Measurements from ENCODE around the gene STT3B. TPM values are rescaled to one million over a fixed set of nuclear protein-coding genes. Genes with fewer than 3 reads are reported as not detected.

STT3B gene
- total RNA-seq, 2 experiments from 2014 or later: 93.5 to 122 TPM

DNA sequence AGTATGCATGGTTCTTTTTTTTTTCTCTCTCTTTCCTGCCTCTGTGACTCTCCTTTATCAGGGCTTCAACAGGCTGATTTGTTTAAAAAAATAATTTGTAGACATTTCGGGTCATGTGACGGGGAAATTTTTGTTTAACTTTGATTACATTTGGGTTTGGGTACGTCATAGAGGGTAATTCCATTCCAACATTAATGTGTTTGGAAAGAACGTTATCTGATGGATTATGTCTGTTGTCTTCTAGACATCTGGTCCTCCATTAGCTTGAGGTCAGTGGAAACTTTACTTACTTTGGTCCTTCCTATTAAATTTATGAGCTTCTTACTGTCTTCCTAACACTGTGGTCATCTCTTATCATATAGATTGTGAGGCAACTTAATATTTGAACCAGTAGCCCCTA is 80.9 kb downstream of the STT3B start:
- Histone ChIP-seq H3K9me3 (ENCODE audit: low read length) (peaks cover 20% of the 10 kb centered on the region; the same call in 1 of the 2 replicates), H3K4me1 (ENCODE audit: insufficient read depth, low read length, poor library complexity, severe bottlenecking) (no peaks in the 10 kb centered on the region), H3K27ac (ENCODE audit: low read depth, low read length, poor library complexity, severe bottlenecking) (no peak overlapping the region), H4K20me1 (ENCODE audit: insufficient read depth, low read length) (no peaks in the 10 kb centered on the region), H3K36me3 (ENCODE audit: insufficient read depth, low read length) (peaks cover 94% of the 10 kb centered on the region), H2AFZ (ENCODE audit: low read length) (no peak overlapping the region), H3K4me2 (ENCODE audit: low read length) (no peak overlapping the region), H3K4me3 (ENCODE audit: low read depth, low read length, poor library complexity, severe bottlenecking) (no peak overlapping the region), H3K9me2 (ENCODE audit: insufficient read depth, low read length) (no peaks in the 10 kb centered on the region), H3K79me2 (ENCODE audit: insufficient read depth, low read depth, low read length) (peaks cover 55% of the 10 kb centered on the region)
- intact Hi-C loops (cut with micrococcal nuclease; ENCODE audit: unreplicated experiment): no loop called here
- DNase-seq (ENCODE audit: low spot score): no peak
- TF ChIP-seq CTCF (conservative IDR thresholded peaks at IDR 0.05; ENCODE audit: low read length) (no peak), EZH2phosphoT487 (IDR thresholded peaks at IDR 0.05; ENCODE audit: borderline replicate concordance, low read depth, low read length) (no peak)
- CTCF ChIA-PET (ENCODE audit: unreplicated experiment): no interaction called here
- POLR2A ChIA-PET: interaction anchor here (0.6 to 1.9 kb wide), 7 partner anchors 11 to 396 kb away, joined by 3 to 5 read pairs (median 3); no protein-coding TSS in a partner anchor
- BruUV-seq (replicated peaks): no TSS peak

DNA sequence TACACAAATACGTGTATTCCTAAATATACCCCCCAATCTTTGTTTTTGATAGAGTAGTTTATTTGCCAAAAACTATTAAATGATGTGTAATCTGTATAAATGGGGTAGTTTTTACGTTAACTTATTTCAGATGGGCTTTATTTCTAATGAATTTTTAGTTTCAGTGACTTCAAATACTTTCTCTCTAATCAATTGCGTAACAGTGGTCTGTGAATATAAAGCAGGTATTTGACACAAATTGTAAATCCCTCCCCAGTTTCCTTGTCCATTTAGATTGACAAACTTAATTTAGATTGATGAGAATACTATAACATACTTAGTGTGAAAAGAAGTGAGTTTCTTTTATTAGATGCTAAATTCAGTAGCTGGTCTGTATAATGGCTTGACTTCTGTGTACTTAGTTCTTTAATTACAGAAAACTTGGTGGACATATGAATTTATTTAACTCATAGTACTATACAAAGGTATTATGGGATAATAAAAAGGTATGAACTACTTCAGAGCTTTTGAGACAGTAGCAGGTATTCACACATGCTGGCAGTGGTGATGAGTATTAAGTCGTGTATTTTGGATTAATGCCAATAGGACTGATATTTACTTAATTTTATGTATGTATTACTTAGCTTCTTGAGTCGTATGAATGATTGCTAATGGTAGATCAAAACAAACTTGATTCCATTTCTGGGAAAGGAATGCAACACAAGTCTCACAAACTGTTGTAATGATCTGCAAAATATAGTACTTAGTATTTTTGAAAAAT is 81.6 kb downstream of the STT3B start:
- no peaks in the 10 kb centered on the region for H3K4me1 ChIP-seq (ENCODE audit: insufficient read depth, low read length, poor library complexity, severe bottlenecking)
- H3K9me3 ChIP-seq (ENCODE audit: low read length): peaks cover 19% of the 10 kb centered on the region; the same call in 1 of the 2 replicates
- no peak overlapping the region for H2AFZ ChIP-seq (ENCODE audit: low read length)
- no peak overlapping the region for H3K27ac ChIP-seq (ENCODE audit: low read depth, low read length, poor library complexity, severe bottlenecking)
- intact Hi-C loops (cut with micrococcal nuclease; ENCODE audit: unreplicated experiment): no loop called here
- no peak for TF ChIP-seq EZH2phosphoT487 (IDR thresholded peaks at IDR 0.05; ENCODE audit: borderline replicate concordance, low read depth, low read length)
- TF ChIP-seq CTCF (conservative IDR thresholded peaks at IDR 0.05; ENCODE audit: low read length): no peak
- H3K4me3 ChIP-seq (ENCODE audit: low read depth, low read length, poor library complexity, severe bottlenecking): no peak overlapping the region
- no peak for DNase-seq (ENCODE audit: low spot score)
- no peaks in the 10 kb centered on the region for H3K9me2 ChIP-seq (ENCODE audit: insufficient read depth, low read length)
- ChIA-PET CTCF (ENCODE audit: unreplicated experiment) (no interaction called here), POLR2A (interaction anchor here (0.6 to 1.9 kb wide), 2 partner anchors 14 to 29 kb away, joined by 3 to 5 read pairs; no protein-coding TSS in a partner anchor)
- H3K79me2 ChIP-seq (ENCODE audit: insufficient read depth, low read depth, low read length): peaks cover 55% of the 10 kb centered on the region
- no peaks in the 10 kb centered on the region for H4K20me1 ChIP-seq (ENCODE audit: insufficient read depth, low read length)
- peaks cover 94% of the 10 kb centered on the region for H3K36me3 ChIP-seq (ENCODE audit: insufficient read depth, low read length)
- BruUV-seq (replicated peaks): no TSS peak
- no peak overlapping the region for H3K4me2 ChIP-seq (ENCODE audit: low read length)
